ENCODE measurements around the gene RTTN. TPM values are rescaled to one million over a fixed set of nuclear protein-coding genes. Genes with fewer than 3 reads are reported as not detected.

The RTTN gene
- total and polyA plus RNA-seq, 9 of the 15 experiments (the other 6 are each of a cell fraction or from before 2014, with no cell fraction given): 3.1 to 18.3 (median 10.6) TPM

DNA sequence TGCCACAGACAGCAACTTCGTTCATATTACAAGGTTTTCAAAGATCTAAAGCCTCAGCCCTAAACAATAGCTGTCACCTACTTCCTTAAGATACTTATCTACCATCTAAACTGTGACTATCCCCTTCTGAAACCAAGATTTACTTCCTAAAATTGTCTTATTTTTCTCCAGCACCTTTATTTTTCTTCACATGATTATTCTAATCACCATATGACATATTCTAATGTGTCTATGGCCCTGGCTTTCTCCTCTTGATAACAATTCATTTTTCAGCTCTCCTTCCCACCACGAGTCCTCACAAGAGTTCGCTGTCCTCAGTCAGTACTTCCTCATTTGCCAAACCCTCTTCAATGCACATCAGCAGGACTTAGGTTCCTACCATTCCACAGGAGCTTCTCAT is 53.9 kb downstream of the RTTN start (continued):
- TF ChIP-seq ZNF263 (CRISPR knock-in tag; IDR thresholded peaks at IDR 0.05; ENCODE audit: borderline replicate concordance) (peak; percentile 40; the same call in 1 of the 2 replicates), WHSC1 (IDR thresholded peaks at IDR 0.05; ENCODE audit: low read length) (no peak), LCOR (CRISPR knock-in tag; IDR thresholded peaks at IDR 0.05) (no peak), NFE2L1 (tag; IDR thresholded peaks at IDR 0.05; ENCODE audit: borderline replicate concordance, low read depth) (no peak), LARP7 (IDR thresholded peaks at IDR 0.05) (no peak), PHF20 (IDR thresholded peaks at IDR 0.05; ENCODE audit: partially characterized antibody) (no peak), PHF8 (IDR thresholded peaks at IDR 0.05; ENCODE audit: borderline replicate concordance, low read length) (no peak), PTTG1 (tag; IDR thresholded peaks at IDR 0.05; ENCODE audit: low read depth) (no peak), ZBTB8A (IDR thresholded peaks at IDR 0.05; ENCODE audit: partially characterized antibody) (no peak), TRIM24 (IDR thresholded peaks at IDR 0.05) (peak; percentile 22 to 50; a peak in 1 of 4 replicates), NEUROD1 (IDR thresholded peaks at IDR 0.05; ENCODE audit: borderline replicate concordance, low read depth, low read length, partially characterized antibody) (no peak), CREM (IDR thresholded peaks at IDR 0.05; ENCODE audit: low read depth) (no peak), RBM14 (IDR thresholded peaks at IDR 0.05; ENCODE audit: borderline replicate concordance, insufficient read depth, low read depth, low read length) (no peak), CHD2 (IDR thresholded peaks at IDR 0.05; ENCODE audit: low read depth, low read length) (no peak), PHB2 (IDR thresholded peaks at IDR 0.05; ENCODE audit: low read depth) (no peak), PPARD (CRISPR knock-in tag; IDR thresholded peaks at IDR 0.05) (no peak), ZZZ3 (IDR thresholded peaks at IDR 0.05) (no peak), PURB (CRISPR knock-in tag; IDR thresholded peaks at IDR 0.05; ENCODE audit: low read depth) (no peak), MYNN (IDR thresholded peaks at IDR 0.05) (no peak), MYNN (CRISPR knock-in tag; IDR thresholded peaks at IDR 0.05) (no peak)
- TF ChIP-seq, protein P1, sequence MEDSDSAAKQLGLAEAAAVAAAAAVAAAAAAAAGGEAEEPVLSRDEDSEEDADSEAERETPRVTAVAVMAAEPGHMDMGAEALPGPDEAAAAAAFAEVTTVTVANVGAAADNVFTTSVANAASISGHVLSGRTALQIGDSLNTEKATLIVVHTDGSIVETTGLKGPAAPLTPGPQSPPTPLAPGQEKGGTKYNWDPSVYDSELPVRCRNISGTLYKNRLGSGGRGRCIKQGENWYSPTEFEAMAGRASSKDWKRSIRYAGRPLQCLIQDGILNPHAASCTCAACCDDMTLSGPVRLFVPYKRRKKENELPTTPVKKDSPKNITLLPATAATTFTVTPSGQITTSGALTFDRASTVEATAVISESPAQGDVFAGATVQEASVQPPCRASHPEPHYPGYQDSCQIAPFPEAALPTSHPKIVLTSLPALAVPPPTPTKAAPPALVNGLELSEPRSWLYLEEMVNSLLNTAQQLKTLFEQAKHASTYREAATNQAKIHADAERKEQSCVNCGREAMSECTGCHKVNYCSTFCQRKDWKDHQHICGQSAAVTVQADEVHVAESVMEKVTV (CRISPR knock-in tag; IDR thresholded peaks at IDR 0.05): no peak
- TF ChIP-seq, protein P2, sequence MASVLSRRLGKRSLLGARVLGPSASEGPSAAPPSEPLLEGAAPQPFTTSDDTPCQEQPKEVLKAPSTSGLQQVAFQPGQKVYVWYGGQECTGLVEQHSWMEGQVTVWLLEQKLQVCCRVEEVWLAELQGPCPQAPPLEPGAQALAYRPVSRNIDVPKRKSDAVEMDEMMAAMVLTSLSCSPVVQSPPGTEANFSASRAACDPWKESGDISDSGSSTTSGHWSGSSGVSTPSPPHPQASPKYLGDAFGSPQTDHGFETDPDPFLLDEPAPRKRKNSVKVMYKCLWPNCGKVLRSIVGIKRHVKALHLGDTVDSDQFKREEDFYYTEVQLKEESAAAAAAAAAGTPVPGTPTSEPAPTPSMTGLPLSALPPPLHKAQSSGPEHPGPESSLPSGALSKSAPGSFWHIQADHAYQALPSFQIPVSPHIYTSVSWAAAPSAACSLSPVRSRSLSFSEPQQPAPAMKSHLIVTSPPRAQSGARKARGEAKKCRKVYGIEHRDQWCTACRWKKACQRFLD (CRISPR knock-in tag; IDR thresholded peaks at IDR 0.05): no peak
- TF ChIP-seq, protein P3, sequence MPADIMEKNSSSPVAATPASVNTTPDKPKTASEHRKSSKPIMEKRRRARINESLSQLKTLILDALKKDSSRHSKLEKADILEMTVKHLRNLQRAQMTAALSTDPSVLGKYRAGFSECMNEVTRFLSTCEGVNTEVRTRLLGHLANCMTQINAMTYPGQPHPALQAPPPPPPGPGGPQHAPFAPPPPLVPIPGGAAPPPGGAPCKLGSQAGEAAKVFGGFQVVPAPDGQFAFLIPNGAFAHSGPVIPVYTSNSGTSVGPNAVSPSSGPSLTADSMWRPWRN (IDR thresholded peaks at IDR 0.05; ENCODE audit: low read depth): no peak
